Kidney (tissue), 14 donors: ENCODE measurements around the gene ZNF367. TPM values are rescaled to one million over a fixed set of nuclear protein-coding genes. Genes with fewer than 3 reads are reported as not detected.

ENCODE experiments used
- DNase-seq, 5 donors: peaks; one replicate each; pipeline ENCODE4 v3.0.0-alpha.2; 2013 to 2020
- FAIRE-seq: peaks from 2 replicates; lab custom pipeline; 2012; peaks lifted over from hg19 to GRCh38; lab: Jason Lieb, UNC
- H3K27ac ChIP-seq, 2 donors: one replicate each; pipeline ENCODE4 v1.7.0; 2013; ENCODE audit warnings: low read depth in 2 of 2, low read length in 2 of 2, inconsistent platforms in 1 of 2
- H3K27me3 ChIP-seq: one replicate; pipeline ENCODE4 v1.7.1; 2013; ENCODE audit warnings: low read length, inconsistent platforms; ENCODE audit not compliant: control insufficient read depth, insufficient read depth
- H3K36me3 ChIP-seq, 3 donors: one replicate each; pipeline versions ENCODE4 v1.7.0 to v1.7.1; 2013; ENCODE audit warnings: low read length in 3 of 3, control low read depth in 1 of 3, inconsistent platforms in 1 of 3; ENCODE audit not compliant: insufficient read depth in 3 of 3, control insufficient read depth in 2 of 3
- H3K4me1 ChIP-seq, 3 donors: one replicate each; pipeline versions ENCODE4 v1.7.0 to v1.7.1; 2013; ENCODE audit warnings: low read length in 3 of 3, inconsistent platforms in 1 of 3, low read depth in 1 of 3; ENCODE audit not compliant: control insufficient read depth in 2 of 3, insufficient read depth in 2 of 3
- H3K4me3 ChIP-seq, 3 donors: one replicate each; pipeline versions ENCODE4 v1.7.0 to v1.8.1; 2013; ENCODE audit warnings: low read length in 3 of 3, control low read depth in 1 of 3, inconsistent platforms in 1 of 3
- H3K9ac ChIP-seq, 3 donors: one replicate each; pipeline versions ENCODE4 v1.7.0 to v1.7.1; 2013; ENCODE audit warnings: low read length in 3 of 3, control low read depth in 1 of 3, inconsistent platforms in 1 of 3
- H3K9me3 ChIP-seq, 3 donors: one replicate each; pipeline versions ENCODE4 v1.7.0 to v1.7.1; 2013; ENCODE audit warnings: low read length in 3 of 3, control low read depth in 1 of 3, inconsistent platforms in 1 of 3; ENCODE audit not compliant: control insufficient read depth in 2 of 3, insufficient read depth in 1 of 3
- intact Hi-C: fragments of 100-400 bp; cut with DNase I; formaldehyde crosslinking; loops from one replicate; pipeline ENCODE4 v1.11.1; 2022
- polyA plus RNA-seq: library from polyadenylated mRNA; stranded (reverse); fragments of 350-450 nt; fragmentation: Illumina TruSeq; extraction: RNeasy Lipid Tissue Mini Kit (QIAGEN cat#74804); gene quantifications from one replicate; pipeline ENCODE4 v1.2.3, GENCODE V29; 2014; ENCODE audit warnings: low read depth, low replicate concordance; ENCODE audit not compliant: insufficient read depth
- total RNA-seq: library from RNA; stranded (reverse); fragmentation: NEBNext Ultra II Directional; extraction: Animal tissue kit (Norgen Biotek cat#: 25700); gene quantifications from one replicate; pipeline ENCODE4 v1.2.1, GENCODE V29; 2021
- TF ChIP-seq, protein P1 (sequence below): IDR thresholded peaks from 3 replicates; pipeline ENCODE4 v1.5.1; 2012; ENCODE audit warnings: mild to moderate bottlenecking, moderate library complexity, borderline replicate concordance; ENCODE audit not compliant: insufficient read depth; ENCODE audit errors: extremely low read depth
- donor health status: control.
- donor health status: control.
- donor health status: control.
- donor health status: control.
- donor health status: control.
- donor health status: DM: yes; HTN: yes; CAD: no.
- donor health status: Normal renal cell carcinoma (clear cell type).

The ZNF367 gene
- total and polyA plus RNA-seq, 2 donors from 2014 or later = 1.5 to 1.9 TPM

DNA sequence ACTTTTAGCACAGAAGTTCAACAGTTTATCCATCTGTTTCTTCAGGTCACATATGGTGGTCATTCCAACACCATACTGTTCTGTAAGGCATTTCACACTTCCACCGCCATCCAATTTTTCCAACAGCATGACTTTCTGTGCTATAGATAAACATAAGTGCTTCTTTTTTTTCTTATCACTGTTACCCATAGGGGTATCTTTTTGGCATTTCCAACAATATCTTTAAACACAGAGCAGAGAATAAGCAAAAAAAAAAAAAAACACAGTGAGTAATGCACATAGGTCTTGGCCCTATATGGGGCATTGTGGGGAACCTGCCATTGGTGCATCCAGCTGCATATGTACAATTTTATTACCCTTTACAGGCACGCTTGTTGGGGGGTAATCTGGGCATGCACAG is 12.2 kb upstream of the ZNF367 start:
- Histone ChIP-seq H3K27me3 (no peaks in the 10 kb centered on the region), H3K36me3 (no peaks in the 10 kb centered on the region), H3K9me3 (peaks cover 0 to 4% (median 0%) of the 10 kb centered on the region in 3 donors), H3K4me1 (no peaks in the 10 kb centered on the region), H3K9ac (no peak overlapping the region), H3K4me3 (no peak overlapping the region), H3K27ac (no peak overlapping the region)
- DNase-seq = no peak
- intact Hi-C loops = no loop called here
- no peak for FAIRE-seq
- TF ChIP-seq, protein P1, sequence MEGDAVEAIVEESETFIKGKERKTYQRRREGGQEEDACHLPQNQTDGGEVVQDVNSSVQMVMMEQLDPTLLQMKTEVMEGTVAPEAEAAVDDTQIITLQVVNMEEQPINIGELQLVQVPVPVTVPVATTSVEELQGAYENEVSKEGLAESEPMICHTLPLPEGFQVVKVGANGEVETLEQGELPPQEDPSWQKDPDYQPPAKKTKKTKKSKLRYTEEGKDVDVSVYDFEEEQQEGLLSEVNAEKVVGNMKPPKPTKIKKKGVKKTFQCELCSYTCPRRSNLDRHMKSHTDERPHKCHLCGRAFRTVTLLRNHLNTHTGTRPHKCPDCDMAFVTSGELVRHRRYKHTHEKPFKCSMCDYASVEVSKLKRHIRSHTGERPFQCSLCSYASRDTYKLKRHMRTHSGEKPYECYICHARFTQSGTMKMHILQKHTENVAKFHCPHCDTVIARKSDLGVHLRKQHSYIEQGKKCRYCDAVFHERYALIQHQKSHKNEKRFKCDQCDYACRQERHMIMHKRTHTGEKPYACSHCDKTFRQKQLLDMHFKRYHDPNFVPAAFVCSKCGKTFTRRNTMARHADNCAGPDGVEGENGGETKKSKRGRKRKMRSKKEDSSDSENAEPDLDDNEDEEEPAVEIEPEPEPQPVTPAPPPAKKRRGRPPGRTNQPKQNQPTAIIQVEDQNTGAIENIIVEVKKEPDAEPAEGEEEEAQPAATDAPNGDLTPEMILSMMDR = no peak

DNA sequence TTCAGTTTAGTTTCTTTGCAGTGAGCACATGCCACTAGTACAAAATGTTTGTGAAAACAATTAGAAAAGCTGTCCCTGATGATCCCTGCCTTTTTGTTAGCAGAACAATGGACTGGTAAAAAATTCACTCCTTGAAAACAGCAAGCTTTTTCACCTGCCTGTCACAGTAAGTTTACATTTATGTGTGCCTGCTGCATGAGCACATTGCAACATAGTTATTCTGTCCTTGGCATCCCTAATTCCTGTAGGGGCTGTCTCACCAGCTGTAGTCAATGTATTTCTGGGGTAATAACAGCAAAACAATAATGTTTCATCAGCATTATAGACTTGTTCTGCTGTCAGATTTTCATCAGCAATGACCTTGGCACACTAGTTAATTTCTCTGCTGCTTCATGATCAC is 11.6 kb upstream of the ZNF367 start:
- H3K9ac ChIP-seq = no peak overlapping the region
- H3K36me3 ChIP-seq = no peaks in the 10 kb centered on the region
- intact Hi-C loops = no loop called here
- no peaks in the 10 kb centered on the region for H3K4me1 ChIP-seq
- DNase-seq = no peak
- H3K27ac ChIP-seq = no peak overlapping the region
- H3K27me3 ChIP-seq = no peaks in the 10 kb centered on the region
- TF ChIP-seq, protein P1 = no peak
- no peak for FAIRE-seq
- no peak overlapping the region for H3K4me3 ChIP-seq
- no peaks in the 10 kb centered on the region for H3K9me3 ChIP-seq

DNA sequence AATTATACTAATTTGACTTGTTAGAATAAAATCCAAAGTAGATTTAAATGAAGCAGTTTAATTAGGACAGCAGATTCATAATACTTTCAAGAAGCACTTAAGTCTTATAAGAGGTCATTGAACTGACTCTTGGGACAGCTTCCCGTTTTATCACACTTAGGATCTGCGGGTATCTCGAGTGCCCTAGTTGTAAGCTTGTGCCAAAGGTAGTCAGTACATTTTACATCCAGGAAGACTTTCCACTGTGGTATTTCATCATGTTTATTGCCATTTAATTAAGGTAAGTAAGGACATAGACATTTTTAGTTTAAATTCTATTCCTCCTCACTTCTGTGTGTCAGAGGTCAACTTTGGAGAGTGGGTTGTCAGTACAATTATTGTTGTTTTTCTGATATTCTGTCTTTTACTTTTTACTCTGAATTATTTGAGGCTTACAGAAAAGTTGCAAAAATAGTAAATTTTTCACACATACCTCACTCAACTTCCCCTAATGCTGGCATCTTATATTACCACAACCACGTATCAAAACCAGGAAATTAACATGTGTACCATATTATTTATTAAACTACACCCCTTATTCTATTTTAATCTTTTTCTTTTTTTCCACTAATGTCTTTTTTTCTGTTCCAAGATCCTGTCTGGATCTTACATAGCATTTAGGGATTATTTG is 7.5 kb upstream of the ZNF367 start:
- Histone ChIP-seq H3K4me1 (peaks cover 4 to 7% (median 5%) of the 10 kb centered on the region in 3 donors), H3K9ac (no peak overlapping the region), H3K27ac (no peak overlapping the region), H3K4me3 (no peak overlapping the region), H3K9me3 (no peaks in the 10 kb centered on the region), H3K27me3 (no peaks in the 10 kb centered on the region), H3K36me3 (no peaks in the 10 kb centered on the region)
- FAIRE-seq (no peak), DNase-seq (no peak)
- TF ChIP-seq, protein P1 = no peak
- intact Hi-C loops = no loop called here

DNA sequence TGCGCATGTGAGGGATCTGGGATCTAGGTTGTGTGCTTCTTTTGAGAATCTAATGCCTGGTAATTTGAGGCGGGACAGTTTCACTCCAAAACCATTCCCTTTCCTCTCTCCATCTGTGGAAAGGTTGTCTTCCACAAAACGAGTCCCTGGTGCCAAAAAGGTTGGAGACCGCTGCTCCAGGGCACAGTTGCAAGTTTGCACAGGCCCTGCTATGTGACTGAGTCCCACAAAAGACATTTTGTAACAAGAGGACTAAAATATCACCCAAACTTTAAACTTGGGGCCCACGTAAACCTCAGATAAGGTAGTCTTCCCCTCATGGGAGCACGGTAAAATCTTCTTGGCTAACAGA is 5.8 kb upstream of the ZNF367 start:
- Histone ChIP-seq H3K36me3 (no peaks in the 10 kb centered on the region), H3K27ac (no peak overlapping the region), H3K27me3 (no peaks in the 10 kb centered on the region), H3K4me1 (peaks cover 5 to 20% (median 11%) of the 10 kb centered on the region in 3 donors), H3K9me3 (no peaks in the 10 kb centered on the region), H3K9ac (no peak overlapping the region), H3K4me3 (no peak overlapping the region)
- FAIRE-seq = no peak
- intact Hi-C loops = no loop called here
- TF ChIP-seq, protein P1 = no peak
- DNase-seq = no peak
